T-cell (primary cell): ENCODE results near the gene WNT9A. TPM values are rescaled to one million over a fixed set of nuclear protein-coding genes. Genes with fewer than 3 reads are reported as not detected.

ENCODE experiments used
- ATAC-seq, 4 experiments: fragments of 200-7000 bp in 3 of 4; fragments of 150-1000 bp in 1 of 4; cut with Tn5 transposase; replicated peaks in 1 of 4; 1 replicate in 3 of 4; 2 replicates in 1 of 4; pipeline ENCODE4 v1.10.0; 2021; ENCODE audit warnings: moderate library complexity in 3 of 4, mild to moderate bottlenecking in 2 of 4, moderate number of reproducible peaks in 1 of 4
- CTCF ChIA-PET, 2 donors: fragments of 300-600 bp; sonication (Branson Sonifier 250); formaldehyde crosslinking; loops; one replicate each; lab custom pipeline; 2022; ENCODE audit warnings: antibody characterized with exemption in 2 of 2; lab: Charles Lee
- POLR2A ChIA-PET, 2 donors: fragments of 300-600 bp; sonication (Branson Sonifier 250); formaldehyde crosslinking; loops; one replicate each; lab custom pipeline; 2022; ENCODE audit warnings: antibody characterized with exemption in 2 of 2; lab: Charles Lee
- DNase-seq, 35 experiments: peaks; one replicate each; pipeline versions ENCODE4 v3.0.0 to v3.0.0-alpha.2; 2013 to 2023
- H3K27ac ChIP-seq: one replicate; pipeline ENCODE4 v1.5.1; 2013; ENCODE audit warnings: low read length
- H3K27me3 ChIP-seq, 2 experiments: replicated peaks in 1 of 2; 1 replicate in 1 of 2; 2 replicates in 1 of 2; pipeline versions ENCODE4 v1.6.1 to v1.7.0; 2013; ENCODE audit warnings: low read length in 1 of 2, mixed read lengths in 1 of 2; ENCODE audit not compliant: control insufficient read depth in 2 of 2, insufficient read depth in 2 of 2; ENCODE audit errors: extremely low read depth in 1 of 2
- H3K36me3 ChIP-seq, 2 donors: 1 replicate in 1 of 2; 2 replicates in 1 of 2; pipeline versions ENCODE4 v1.6.1 to v1.7.0; 2013; ENCODE audit warnings: low read length in 1 of 2; ENCODE audit not compliant: control insufficient read depth in 2 of 2, insufficient read depth in 1 of 2; ENCODE audit errors: extremely low read depth in 1 of 2
- H3K4me1 ChIP-seq, 2 experiments: 1 replicate in 1 of 2; 2 replicates in 1 of 2; pipeline versions ENCODE4 v1.6.1 to v1.7.0; 2013; ENCODE audit warnings: low read length in 2 of 2, mixed read lengths in 1 of 2; ENCODE audit not compliant: insufficient read depth in 2 of 2, control insufficient read depth in 1 of 2; ENCODE audit errors: extremely low read depth in 1 of 2
- H3K4me3 ChIP-seq, 2 donors: 1 replicate in 1 of 2; 2 replicates in 1 of 2; pipeline versions ENCODE4 v1.5.1 to v1.7.0; 2013; ENCODE audit warnings: mild to moderate bottlenecking in 2 of 2, low read length in 1 of 2, moderate library complexity in 1 of 2; ENCODE audit not compliant: control insufficient read depth in 1 of 2; ENCODE audit errors: extremely low read depth in 1 of 2
- H3K9me3 ChIP-seq: 2 replicates; pipeline ENCODE4 v1.7.0; 2013
- H3K27ac Mint-ChIP-seq, 2 donors: one replicate each; pipeline ENCODE4 v1.8.0; 2020 to 2021; ENCODE audit warnings: mild to moderate bottlenecking in 2 of 2, mixed read lengths in 2 of 2
- H3K27me3 Mint-ChIP-seq, 2 donors: one replicate each; pipeline ENCODE4 v1.8.0; 2021 to 2022; ENCODE audit warnings: mixed read lengths in 2 of 2
- H3K36me3 Mint-ChIP-seq: one replicate; pipeline ENCODE4 v1.8.0; 2021; ENCODE audit warnings: mixed read lengths
- H3K4me1 Mint-ChIP-seq, 3 donors: one replicate each; pipeline ENCODE4 v1.8.0; 2020 to 2022; ENCODE audit warnings: mixed read lengths in 3 of 3, mild to moderate bottlenecking in 1 of 3
- H3K4me3 Mint-ChIP-seq, 3 donors: one replicate each; pipeline ENCODE4 v1.8.0; 2020 to 2022; ENCODE audit warnings: mild to moderate bottlenecking in 3 of 3, mixed read lengths in 3 of 3, moderate library complexity in 3 of 3
- H3K9me3 Mint-ChIP-seq, 3 donors: one replicate each; pipeline ENCODE4 v1.8.0; 2020 to 2022; ENCODE audit warnings: mixed read lengths in 3 of 3
- WGBS: methylation state at CpG from one replicate; pipeline ENCODE4 v1.1.5; 2013; ENCODE audit warnings: missing lambda C conversion rate; ENCODE audit not compliant: insufficient coverage; 5-methylcytosine and 5-hydroxymethylcytosine counted together
- total RNA-seq, 35 experiments: library from RNA in 6 of 35; stranded (reverse) in 6 of 35; fragments of 120-200 nt in 1 of 35; gene quantifications; one replicate each; pipeline versions ENCODE4 v1.2.1 to v1.2.4 and lab custom pipeline; 2013 to 2026

Gene WNT9A
- total RNA-seq, 5 donors from 2014 or later (not counting 1 experiment from before 2014, with no cell fraction given) = 0.12 to 0.72 (median 0.48) TPM; not detected in 1

GRCh38 chr1:227925582-227926198 lies 22.0 kb downstream of the WNT9A start:
- POLR2A ChIA-PET = no interaction called here
- Mint-ChIP-seq H3K9me3 (no peaks in the 10 kb centered on the region), H3K27ac (no peak overlapping the region), H3K36me3 (no peaks in the 10 kb centered on the region), H3K4me3 (no peak overlapping the region), H3K27me3 (no peaks in the 10 kb centered on the region), H3K4me1 (no peaks in the 10 kb centered on the region)
- Histone ChIP-seq H3K36me3 (no peaks in the 10 kb centered on the region), H3K27me3 (peaks cover 0 to 25% of the 10 kb centered on the region in 2 experiments), H3K9me3 (no peaks in the 10 kb centered on the region), H3K4me1 (no peaks in the 10 kb centered on the region), H3K27ac (no peak overlapping the region), H3K4me3 (no peak overlapping the region)
- WGBS = 93% methylated on average over 7 of the region's 14 CpGs
- CTCF ChIA-PET = interaction anchor here in 1 of 2 donors (0.5 kb wide), 1 partner anchor 74 kb away, joined by 3 read pairs; no protein-coding TSS in a partner anchor
- DNase-seq (no peak), ATAC-seq (no peak)

DNA sequence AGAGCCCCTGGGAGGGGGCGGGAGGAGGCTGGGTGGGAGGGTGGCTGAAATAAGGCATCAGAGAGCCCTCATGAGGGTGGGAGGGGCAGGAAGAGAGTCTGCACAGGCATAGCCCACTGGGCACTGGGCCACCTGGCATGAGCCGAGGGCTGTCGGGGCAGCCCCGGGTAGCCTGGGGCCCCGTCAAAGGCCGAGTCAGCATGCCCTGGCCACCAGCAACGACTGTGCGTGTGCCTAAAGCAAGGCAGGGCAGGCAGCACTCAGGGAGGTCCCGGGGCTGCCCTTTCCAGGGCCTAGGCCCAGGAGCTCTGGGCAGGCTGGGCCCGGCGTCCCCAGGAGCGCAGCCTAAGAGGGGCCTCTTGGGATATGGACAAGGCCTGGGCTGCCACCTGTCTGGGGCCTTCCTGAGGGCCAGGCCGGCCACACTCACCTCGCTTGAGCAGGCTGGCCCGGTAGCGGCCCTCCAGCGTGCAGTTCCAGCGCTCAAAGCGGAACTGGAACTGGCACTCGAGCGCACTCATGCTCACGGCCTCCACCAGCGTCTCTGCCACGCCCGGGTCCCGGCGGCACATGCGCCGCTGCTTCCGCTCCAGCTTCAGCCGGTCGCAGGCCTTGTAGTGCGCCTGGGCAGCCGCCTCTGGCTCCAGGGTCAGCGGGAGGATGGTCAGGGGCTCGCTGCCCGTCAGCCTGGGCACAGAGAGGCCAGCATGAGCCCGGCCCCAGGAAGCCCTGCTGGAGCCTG lies 22.7 kb downstream of the WNT9A start:
- H3K27me3 Mint-ChIP-seq = no peaks in the 10 kb centered on the region
- Histone ChIP-seq H3K36me3 (no peaks in the 10 kb centered on the region), H3K27ac (no peak overlapping the region), H3K9me3 (no peaks in the 10 kb centered on the region), H3K27me3 (peaks cover 0 to 22% of the 10 kb centered on the region in 2 experiments), H3K4me3 (no peak overlapping the region), H3K4me1 (no peaks in the 10 kb centered on the region)
- no peaks in the 10 kb centered on the region for H3K36me3 Mint-ChIP-seq
- no peak overlapping the region for H3K4me3 Mint-ChIP-seq
- no peaks in the 10 kb centered on the region for H3K9me3 Mint-ChIP-seq
- no peak for ATAC-seq
- H3K27ac Mint-ChIP-seq = no peak overlapping the region
- no peaks in the 10 kb centered on the region for H3K4me1 Mint-ChIP-seq
- POLR2A ChIA-PET = no interaction called here
- DNase-seq = no peak
- CTCF ChIA-PET = no interaction called here
- 90% methylated on average over 32 of the region's 38 CpGs for WGBS

DNA sequence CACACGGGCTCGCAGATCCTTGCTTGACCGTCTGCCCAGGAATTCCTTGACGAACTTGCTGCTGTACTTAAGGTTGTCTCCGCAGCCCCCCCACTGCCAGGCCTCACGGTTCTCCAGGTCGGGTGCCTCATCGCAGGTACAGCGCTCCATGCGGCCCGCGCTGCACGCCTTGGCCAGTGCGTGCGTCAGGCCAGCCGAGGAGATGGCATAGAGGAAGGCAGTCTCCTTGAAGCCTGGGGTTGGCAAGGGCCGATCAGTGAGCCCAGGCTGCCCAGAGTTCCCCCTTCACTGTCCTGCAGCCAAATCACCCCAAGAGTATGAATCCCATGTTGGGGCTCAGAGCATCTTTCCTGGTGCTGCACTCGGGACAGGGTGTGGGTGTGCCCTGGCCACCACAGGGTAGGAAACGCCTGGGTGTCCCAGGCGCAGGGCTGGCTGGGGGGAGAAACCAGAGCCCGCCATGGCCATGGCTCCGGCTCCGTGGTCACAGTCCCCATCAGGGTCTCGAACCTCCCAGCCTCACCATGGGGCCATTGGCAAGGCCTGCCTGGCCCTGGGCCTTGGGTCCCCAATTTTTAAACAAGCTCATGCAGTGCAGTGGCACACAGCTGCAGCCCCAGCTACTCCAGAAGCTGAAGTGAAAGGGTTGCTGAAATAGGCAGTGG lies 23.4 kb downstream of the WNT9A start:
- no peaks in the 10 kb centered on the region for H3K9me3 ChIP-seq
- no peaks in the 10 kb centered on the region for H3K27me3 Mint-ChIP-seq
- H3K4me1 Mint-ChIP-seq = no peaks in the 10 kb centered on the region
- H3K27me3 ChIP-seq = peaks cover 0 to 21% of the 10 kb centered on the region in 2 experiments
- no peaks in the 10 kb centered on the region for H3K36me3 ChIP-seq
- ChIA-PET POLR2A (no interaction called here), CTCF (no interaction called here)
- H3K27ac ChIP-seq = no peak overlapping the region
- DNase-seq (no peak), ATAC-seq (no peak)
- H3K27ac Mint-ChIP-seq = no peak overlapping the region
- no peaks in the 10 kb centered on the region for H3K9me3 Mint-ChIP-seq
- WGBS = 90% methylated on average over 24 of the region's 24 CpGs
- H3K4me3 Mint-ChIP-seq = no peak overlapping the region
- H3K4me3 ChIP-seq = no peak overlapping the region
- H3K4me1 ChIP-seq = no peaks in the 10 kb centered on the region
- H3K36me3 Mint-ChIP-seq = no peaks in the 10 kb centered on the region

GRCh38 chr1:227923353-227924167 lies 24.2 kb downstream of the WNT9A start:
- no peaks in the 10 kb centered on the region for H3K9me3 Mint-ChIP-seq
- POLR2A ChIA-PET = no interaction called here
- no peak for ATAC-seq

DNA sequence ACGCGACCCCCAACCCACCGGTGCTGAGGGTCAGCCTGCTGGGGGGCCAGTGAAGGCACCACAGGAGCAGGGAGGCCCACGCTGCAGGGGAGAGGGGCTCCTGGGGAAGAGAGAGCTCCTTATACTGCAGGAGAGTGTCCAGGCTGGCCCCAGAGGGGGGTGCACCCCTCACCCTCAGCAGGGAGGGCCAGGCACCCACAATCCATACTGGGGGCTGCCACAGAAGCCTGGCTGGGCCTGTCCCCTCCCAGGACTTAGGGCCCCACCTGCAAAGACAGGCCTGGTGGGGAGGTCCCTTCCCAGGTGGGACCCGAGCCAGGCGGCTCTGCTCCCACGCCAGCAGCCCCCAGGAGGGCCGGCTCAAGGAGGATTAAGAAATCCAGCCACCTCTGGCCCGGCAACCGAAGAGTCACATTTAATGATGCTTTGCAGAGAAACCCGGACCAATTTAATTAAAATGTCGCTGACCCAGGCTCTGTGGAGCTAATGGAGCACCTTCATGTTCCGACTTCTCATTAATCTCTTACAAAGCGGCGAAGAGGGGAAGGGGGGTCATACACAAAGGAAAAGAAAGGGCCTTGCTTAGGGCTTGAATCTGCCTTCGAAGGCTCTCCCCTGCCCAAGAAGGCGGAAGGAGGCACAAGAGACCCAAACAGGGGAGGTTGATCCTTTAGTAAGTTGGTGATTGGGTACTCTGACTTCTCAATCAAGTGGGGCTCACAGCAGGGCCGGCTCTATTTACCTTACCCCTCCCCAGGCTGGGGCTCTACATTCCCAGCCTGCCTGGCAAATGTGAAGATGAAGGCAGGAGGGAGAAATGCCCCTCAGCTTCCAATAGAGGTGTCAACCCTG lies 25.0 kb downstream of the WNT9A start:
- Mint-ChIP-seq H3K36me3 (no peaks in the 10 kb centered on the region), H3K9me3 (no peaks in the 10 kb centered on the region), H3K4me1 (no peaks in the 10 kb centered on the region), H3K27me3 (no peaks in the 10 kb centered on the region), H3K4me3 (no peak overlapping the region), H3K27ac (no peak overlapping the region)
- WGBS = 88% methylated on average over 6 of the region's 18 CpGs
- Histone ChIP-seq H3K27ac (no peak overlapping the region), H3K4me1 (no peaks in the 10 kb centered on the region), H3K9me3 (no peaks in the 10 kb centered on the region), H3K4me3 (no peak overlapping the region), H3K27me3 (peaks cover 0 to 18% of the 10 kb centered on the region in 2 experiments), H3K36me3 (no peaks in the 10 kb centered on the region)
- ATAC-seq (no peak), DNase-seq (no peak)
- POLR2A ChIA-PET = no interaction called here
- CTCF ChIA-PET = no interaction called here

More at GRCh38 chr1:227923353-227924167, 24.2 kb downstream of the WNT9A start:
- no peak for DNase-seq
- H3K36me3 Mint-ChIP-seq = no peaks in the 10 kb centered on the region
- no peak overlapping the region for H3K4me3 ChIP-seq
- H3K4me1 ChIP-seq = no peaks in the 10 kb centered on the region
- H3K27ac Mint-ChIP-seq = no peak overlapping the region
- no peak overlapping the region for H3K4me3 Mint-ChIP-seq
- H3K4me1 Mint-ChIP-seq = no peaks in the 10 kb centered on the region
- WGBS = 72% methylated on average over 4 of the region's 18 CpGs
- H3K27me3 ChIP-seq = peaks cover 0 to 21% of the 10 kb centered on the region in 2 experiments
- CTCF ChIA-PET = no interaction called here
- no peaks in the 10 kb centered on the region for H3K36me3 ChIP-seq
- H3K9me3 ChIP-seq = no peaks in the 10 kb centered on the region
- no peaks in the 10 kb centered on the region for H3K27me3 Mint-ChIP-seq
- H3K27ac ChIP-seq = no peak overlapping the region
